ENCODE data around the gene KLHDC9. TPM values are rescaled to one million over a fixed set of nuclear protein-coding genes. Genes with fewer than 3 reads are reported as not detected.

Gene KLHDC9
- total RNA-seq, 2 experiments from 2014 or later = 0.41 TPM; not detected in 1

DNA sequence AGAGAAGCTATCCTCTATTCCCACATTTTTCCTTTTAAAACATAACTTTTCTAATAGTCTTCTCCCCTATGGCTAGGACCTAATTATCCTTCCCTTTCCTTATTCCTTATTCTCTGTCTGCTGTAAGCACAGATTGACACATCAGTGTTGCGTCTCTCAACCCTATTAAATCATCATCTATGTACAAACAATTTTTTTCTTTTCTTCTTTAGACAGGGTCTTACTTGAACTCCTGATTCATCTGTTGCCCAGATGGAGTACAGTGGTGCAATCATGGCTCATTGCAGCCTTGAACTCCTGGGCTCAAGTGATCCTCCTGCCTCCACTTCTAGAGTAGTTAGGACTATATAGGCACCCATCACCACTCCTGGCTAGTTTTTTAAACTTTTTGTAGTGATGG lies 8.3 kb downstream of the KLHDC9 start:
- POLR2A ChIA-PET = interaction anchor here (0.6 to 1.1 kb wide), 2 partner anchors 9 to 133 kb away, joined by 3 to 4 read pairs; no protein-coding TSS in a partner anchor
- intact Hi-C loops (cut with DNase I, micrococcal nuclease) = no loop called here
- peaks cover 17% of the 10 kb centered on the region for H3K4me1 Mint-ChIP-seq (ENCODE audit: low read depth)

DNA sequence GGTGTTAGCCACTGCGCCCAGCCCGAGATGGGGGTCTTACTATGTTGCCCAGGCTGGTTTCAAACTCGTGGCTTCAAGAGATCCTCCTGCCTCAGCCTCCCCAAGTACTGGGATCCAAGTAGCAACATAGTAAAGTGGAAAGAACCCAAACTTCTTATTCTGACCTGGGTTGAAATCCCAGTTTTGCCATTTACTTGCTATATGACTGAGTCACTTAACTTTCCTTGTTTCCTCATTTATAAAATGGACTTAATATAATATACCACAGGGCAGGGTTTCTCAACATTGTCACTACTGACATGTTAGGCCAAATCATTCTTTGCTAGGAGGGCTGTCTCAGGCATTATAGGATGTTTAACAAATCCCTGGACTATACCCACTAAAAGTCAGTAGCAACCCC lies 13.0 kb downstream of the KLHDC9 start:
- Histone ChIP-seq H3K36me3 (ENCODE audit: insufficient read depth, low read length) (peaks cover 14% of the 10 kb centered on the region), H3K9me3 (ENCODE audit: control insufficient read depth in 1 of 2, insufficient read depth in 1 of 2, low read length in 2 of 2) (no peaks in the 10 kb centered on the region), H3K4me1 (ENCODE audit: insufficient read depth, low read length) (peaks cover 17% of the 10 kb centered on the region), H3K4me3 (ENCODE audit: low read length) (no peak overlapping the region), H3K27ac (ENCODE audit: low read depth in 1 of 2, low read length in 2 of 2) (no peak overlapping the region), H3K27me3 (ENCODE audit: control insufficient read depth in 1 of 2, insufficient read depth in 2 of 2, low read length in 2 of 2) (no peaks in the 10 kb centered on the region)
- H3K27me3 Mint-ChIP-seq = no peaks in the 10 kb centered on the region
- H3K4me3 Mint-ChIP-seq = no peak overlapping the region
- intact Hi-C loops (cut with DNase I, micrococcal nuclease) = no loop called here
- no peak overlapping the region for H3K27ac Mint-ChIP-seq
- DNase-seq = no peak
- ChIA-PET CTCF (no interaction called here), POLR2A (no interaction called here)
- peaks cover 45% of the 10 kb centered on the region for H3K4me1 Mint-ChIP-seq (ENCODE audit: low read depth)
- H3K9me3 Mint-ChIP-seq = no peaks in the 10 kb centered on the region
- TF ChIP-seq, protein P1, sequence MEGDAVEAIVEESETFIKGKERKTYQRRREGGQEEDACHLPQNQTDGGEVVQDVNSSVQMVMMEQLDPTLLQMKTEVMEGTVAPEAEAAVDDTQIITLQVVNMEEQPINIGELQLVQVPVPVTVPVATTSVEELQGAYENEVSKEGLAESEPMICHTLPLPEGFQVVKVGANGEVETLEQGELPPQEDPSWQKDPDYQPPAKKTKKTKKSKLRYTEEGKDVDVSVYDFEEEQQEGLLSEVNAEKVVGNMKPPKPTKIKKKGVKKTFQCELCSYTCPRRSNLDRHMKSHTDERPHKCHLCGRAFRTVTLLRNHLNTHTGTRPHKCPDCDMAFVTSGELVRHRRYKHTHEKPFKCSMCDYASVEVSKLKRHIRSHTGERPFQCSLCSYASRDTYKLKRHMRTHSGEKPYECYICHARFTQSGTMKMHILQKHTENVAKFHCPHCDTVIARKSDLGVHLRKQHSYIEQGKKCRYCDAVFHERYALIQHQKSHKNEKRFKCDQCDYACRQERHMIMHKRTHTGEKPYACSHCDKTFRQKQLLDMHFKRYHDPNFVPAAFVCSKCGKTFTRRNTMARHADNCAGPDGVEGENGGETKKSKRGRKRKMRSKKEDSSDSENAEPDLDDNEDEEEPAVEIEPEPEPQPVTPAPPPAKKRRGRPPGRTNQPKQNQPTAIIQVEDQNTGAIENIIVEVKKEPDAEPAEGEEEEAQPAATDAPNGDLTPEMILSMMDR (IDR thresholded peaks at IDR 0.05) = no peak
- H3K36me3 Mint-ChIP-seq (ENCODE audit: low read depth) = peaks cover 26% of the 10 kb centered on the region
- no peak for ATAC-seq (ENCODE audit: poor library complexity)

More for the DNA sequence above, 8.3 kb downstream of the KLHDC9 start:
- CTCF ChIA-PET = no interaction called here
- Histone ChIP-seq H3K27ac (ENCODE audit: low read depth in 1 of 2, low read length in 2 of 2) (no peak overlapping the region), H3K36me3 (ENCODE audit: insufficient read depth, low read length) (peaks cover 23% of the 10 kb centered on the region), H3K9me3 (ENCODE audit: control insufficient read depth in 1 of 2, insufficient read depth in 1 of 2, low read length in 2 of 2) (no peaks in the 10 kb centered on the region), H3K27me3 (ENCODE audit: control insufficient read depth in 1 of 2, insufficient read depth in 2 of 2, low read length in 2 of 2) (no peaks in the 10 kb centered on the region), H3K4me1 (ENCODE audit: insufficient read depth, low read length) (peaks cover 2% of the 10 kb centered on the region), H3K4me3 (ENCODE audit: low read length) (no peak overlapping the region)
- DNase-seq (no peak), ATAC-seq (ENCODE audit: poor library complexity) (no peak)
- TF ChIP-seq, protein P1 (IDR thresholded peaks at IDR 0.05) = no peak
- Mint-ChIP-seq H3K27me3 (no peaks in the 10 kb centered on the region), H3K36me3 (ENCODE audit: low read depth) (peaks cover 38% of the 10 kb centered on the region), H3K4me3 (no peak overlapping the region), H3K27ac (peak overlapping the region; percentile 34), H3K9me3 (no peaks in the 10 kb centered on the region)

DNA sequence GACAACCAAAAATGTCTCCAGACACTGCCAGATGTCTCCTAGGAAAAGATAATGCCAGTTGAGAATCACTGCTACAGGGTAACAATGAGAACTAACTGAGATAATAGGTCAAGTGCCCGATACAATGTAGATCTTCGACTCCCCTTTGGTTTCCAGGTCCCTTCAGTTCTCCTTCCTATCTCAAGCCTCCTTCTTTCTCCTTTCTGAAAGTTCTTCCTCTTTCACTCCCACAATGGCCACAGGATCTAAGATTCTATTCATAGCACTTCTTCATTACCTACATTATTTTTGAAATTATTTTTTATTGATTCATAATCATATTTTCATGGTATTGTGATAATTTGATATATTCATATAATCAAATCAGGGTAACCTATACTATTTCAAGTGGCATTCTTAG lies 13.4 kb downstream of the KLHDC9 start:
- ATAC-seq (ENCODE audit: poor library complexity) = no peak
- peaks cover 21% of the 10 kb centered on the region for H3K4me1 ChIP-seq (ENCODE audit: insufficient read depth, low read length)

More for the DNA sequence above, 13.4 kb downstream of the KLHDC9 start:
- H3K27me3 Mint-ChIP-seq = no peaks in the 10 kb centered on the region
- H3K4me3 ChIP-seq (ENCODE audit: low read length) = no peak overlapping the region
- ChIA-PET POLR2A (no interaction called here), CTCF (no interaction called here)
- no peak for DNase-seq
- H3K27ac Mint-ChIP-seq = no peak overlapping the region
- TF ChIP-seq, protein P1 (IDR thresholded peaks at IDR 0.05) = no peak
- H3K4me3 Mint-ChIP-seq = no peak overlapping the region
- peaks cover 45% of the 10 kb centered on the region for H3K4me1 Mint-ChIP-seq (ENCODE audit: low read depth)
- H3K36me3 Mint-ChIP-seq (ENCODE audit: low read depth) = peaks cover 22% of the 10 kb centered on the region
- intact Hi-C loops (cut with DNase I, micrococcal nuclease) = no loop called here
- peaks cover 12% of the 10 kb centered on the region for H3K36me3 ChIP-seq (ENCODE audit: insufficient read depth, low read length)
- H3K9me3 Mint-ChIP-seq = no peaks in the 10 kb centered on the region
- H3K27me3 ChIP-seq (ENCODE audit: control insufficient read depth in 1 of 2, insufficient read depth in 2 of 2, low read length in 2 of 2) = no peaks in the 10 kb centered on the region
- H3K9me3 ChIP-seq (ENCODE audit: control insufficient read depth in 1 of 2, insufficient read depth in 1 of 2, low read length in 2 of 2) = no peaks in the 10 kb centered on the region
- no peak overlapping the region for H3K27ac ChIP-seq (ENCODE audit: low read depth in 1 of 2, low read length in 2 of 2)
